HG02610 (cell line): ENCODE results near the gene ACOXL.
A peak's percentile ranks its signal among the peaks of the same experiment; 100 is the strongest.
"Not testable (repeated sequence)": the region's sequence is repeated elsewhere in the genome, so short reads cannot be mapped to it uniquely, and the experiment has no call there.

ENCODE experiments used
- ATAC-seq: cut with Tn5 transposase; IDR thresholded peaks from one replicate; pipeline ENCODE4 v1.9.1; 2021; ENCODE audit warnings: mild to moderate bottlenecking, moderate library complexity; ENCODE audit not compliant: unreplicated experiment

The ACOXL gene

GRCh38 chr2:111050701-111051376 is 318.5 kb downstream of the ACOXL start:
- no peak for ATAC-seq

DNA sequence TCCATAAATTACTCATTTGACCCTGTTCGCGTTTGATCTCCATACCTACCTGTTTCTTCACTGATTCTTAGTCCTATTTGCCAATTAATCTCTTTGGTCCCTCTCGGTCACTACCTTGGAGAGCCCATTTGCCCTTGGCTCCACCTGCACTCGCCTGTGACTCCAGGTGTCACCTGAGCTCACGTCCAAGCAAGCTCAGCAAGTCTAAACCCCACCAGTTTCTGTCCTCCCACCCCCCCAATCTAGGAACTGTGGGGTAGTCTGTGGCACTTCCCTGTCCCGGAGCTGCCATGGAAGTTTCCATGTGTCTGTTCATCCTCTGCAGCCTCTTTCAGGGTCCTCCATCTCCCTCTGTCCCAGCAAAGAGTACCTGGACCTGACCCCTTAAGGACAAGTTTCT is 320.2 kb downstream of the ACOXL start:
- ATAC-seq, result no peak

GRCh38 chr2:111053266-111053665 is 320.9 kb downstream of the ACOXL start:
- no peak for ATAC-seq

DNA sequence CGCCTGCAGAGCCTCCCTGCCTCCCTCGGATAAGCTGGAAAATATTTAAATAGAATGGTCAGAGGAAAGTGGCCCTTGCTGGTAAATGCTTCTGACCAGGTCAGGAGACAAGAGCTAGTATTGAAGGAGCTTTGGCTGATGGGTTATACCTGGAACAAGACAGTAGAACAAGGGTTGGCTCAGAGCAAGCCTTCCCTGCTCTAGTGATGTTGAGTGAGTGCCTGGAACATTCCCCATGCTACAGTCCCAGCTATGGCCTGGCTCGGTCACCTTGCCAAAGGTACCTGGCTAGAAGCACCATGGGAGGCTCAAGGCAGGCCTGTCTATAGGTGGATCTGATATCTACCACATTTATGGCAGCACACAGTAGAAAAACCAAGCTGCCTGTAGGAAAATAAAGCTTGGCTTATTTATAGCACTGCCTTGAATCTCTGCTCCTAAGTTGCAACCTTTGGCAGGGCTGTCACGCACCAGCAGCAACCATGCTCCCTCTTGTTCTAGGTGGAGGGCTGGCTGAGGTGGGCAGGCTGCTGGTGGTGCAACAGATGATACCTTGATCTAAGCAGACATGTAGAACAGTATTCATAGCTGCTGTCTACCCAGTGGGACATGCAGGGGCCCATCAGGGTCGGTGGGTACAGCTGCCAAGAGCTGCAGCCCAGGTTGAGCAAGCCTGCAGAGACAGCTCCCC is 321.6 kb downstream of the ACOXL start:
- no peak for ATAC-seq

GRCh38 chr2:111054791-111055691 is 322.7 kb downstream of the ACOXL start:
- peak; percentile 75 for ATAC-seq

- ATAC-seq, result no peak
Observed at GRCh38 chr2:111055735-111056134, 323.4 kb downstream of the ACOXL start.

DNA sequence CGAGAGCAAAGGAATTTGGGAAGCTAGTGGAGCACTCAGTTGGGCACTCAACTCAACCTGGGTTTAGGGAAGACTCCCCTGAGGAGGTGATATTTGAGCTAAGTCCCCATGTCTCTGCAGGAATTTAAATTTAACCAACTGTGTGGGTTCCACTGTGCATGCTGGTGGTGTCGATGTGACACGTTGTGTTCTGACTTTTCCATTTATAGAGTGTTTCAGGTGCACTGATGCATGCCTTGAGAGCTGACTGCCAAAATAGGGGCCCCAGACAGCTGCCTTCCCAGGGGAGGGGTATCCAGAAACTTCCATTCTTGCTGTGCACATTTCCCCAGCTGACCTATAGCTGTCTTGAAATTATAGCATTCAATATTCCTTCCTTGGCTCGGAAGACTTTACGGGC is 324.7 kb downstream of the ACOXL start:
- no peak for ATAC-seq

GRCh38 chr2:111057721-111058120 is 325.3 kb downstream of the ACOXL start:
- no peak for ATAC-seq

- ATAC-seq, result no peak
Observed at GRCh38 chr2:111058264-111058663, 325.9 kb downstream of the ACOXL start.

DNA sequence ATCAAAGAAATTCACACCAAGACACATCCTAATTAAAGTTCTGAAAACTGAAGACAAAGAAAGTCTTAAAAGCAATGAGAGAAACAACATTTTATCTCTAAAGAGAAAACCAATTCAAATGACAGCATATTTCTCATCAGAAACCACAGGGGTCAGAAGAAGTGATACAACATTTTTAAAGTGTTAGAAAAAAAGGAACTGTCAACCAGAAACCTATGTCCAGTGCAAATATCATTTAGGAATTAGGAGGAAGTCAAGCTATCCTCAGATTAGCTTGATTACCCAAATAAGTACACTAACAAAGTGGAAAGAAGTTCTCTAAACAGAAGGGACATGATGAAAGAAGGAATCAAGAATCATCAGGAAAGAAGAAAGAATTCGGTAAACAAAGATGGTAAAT is 328.8 kb downstream of the ACOXL start:
- ATAC-seq, result no peak

DNA sequence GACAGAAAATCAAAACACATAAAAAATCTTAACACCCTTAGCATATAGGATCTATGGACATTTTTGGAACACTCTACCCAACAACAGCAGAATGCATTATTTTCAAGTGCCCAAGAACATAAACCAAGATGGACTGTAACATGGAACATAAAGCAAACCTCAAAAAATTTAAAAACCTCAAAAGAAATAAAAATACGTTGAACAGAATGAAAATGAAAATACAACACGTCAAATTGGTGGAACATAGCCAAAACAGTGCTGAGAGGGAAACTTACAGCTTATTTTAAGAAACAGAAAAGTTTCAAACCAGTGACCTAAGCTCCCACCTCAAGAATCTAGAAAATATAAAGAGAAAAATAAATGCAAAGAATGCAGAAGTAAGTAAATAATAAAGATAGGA is 330.0 kb downstream of the ACOXL start:
- no peak for ATAC-seq

DNA sequence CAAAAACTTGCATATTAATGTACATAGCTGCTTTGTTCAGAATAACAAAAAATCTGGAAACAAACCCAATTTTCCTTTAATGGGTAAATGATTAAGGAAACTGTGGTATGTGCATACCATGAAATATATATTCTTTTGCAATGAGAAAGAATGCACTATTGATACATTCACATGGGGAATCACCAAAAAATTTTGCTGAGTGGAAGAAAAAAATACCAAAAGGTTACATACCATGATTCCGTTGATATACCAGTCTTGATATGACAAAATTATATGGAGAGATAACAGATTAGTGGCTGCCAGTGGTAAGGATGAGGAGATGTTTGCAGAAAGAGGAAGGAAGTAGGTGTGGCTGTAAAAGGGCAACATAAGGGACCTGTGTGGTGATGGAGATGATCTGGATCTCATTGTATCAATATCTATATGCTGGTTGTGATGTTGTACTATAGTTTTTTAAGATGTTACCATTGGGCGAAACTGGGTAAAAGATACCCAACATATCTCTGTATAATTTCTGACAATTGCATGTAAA is 333.8 kb downstream of the ACOXL start:
- ATAC-seq, result no peak

DNA sequence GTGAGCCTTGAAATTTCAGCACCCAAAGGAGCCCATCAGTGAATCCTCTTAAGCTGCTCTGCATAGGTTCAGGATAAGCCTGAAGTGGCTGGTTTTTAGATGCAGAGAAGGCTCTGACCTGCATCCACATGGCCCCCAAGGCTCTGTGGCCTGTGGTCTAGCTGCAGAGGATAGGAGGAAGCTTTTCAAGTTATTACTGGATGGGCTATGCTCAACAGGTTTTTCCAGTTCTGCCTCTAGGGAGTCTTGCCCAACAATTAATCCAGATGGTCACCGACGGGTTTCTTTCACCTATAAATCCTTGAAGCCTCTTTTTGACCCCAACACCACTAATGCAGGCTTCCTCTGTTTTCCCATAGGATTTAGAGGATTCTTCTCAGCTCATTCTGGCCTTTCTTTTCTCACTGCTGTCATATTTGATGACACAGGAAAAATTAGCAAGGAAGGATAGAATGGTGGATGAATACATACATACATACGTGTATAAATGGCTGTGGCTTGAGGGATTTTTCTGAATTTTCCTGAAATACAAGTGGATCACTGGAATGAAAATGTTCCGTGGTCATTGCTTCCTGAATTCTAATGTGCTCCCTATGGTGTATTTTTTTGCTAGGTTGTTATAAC is 336.2 kb downstream of the ACOXL start:
- ATAC-seq, result no peak

DNA sequence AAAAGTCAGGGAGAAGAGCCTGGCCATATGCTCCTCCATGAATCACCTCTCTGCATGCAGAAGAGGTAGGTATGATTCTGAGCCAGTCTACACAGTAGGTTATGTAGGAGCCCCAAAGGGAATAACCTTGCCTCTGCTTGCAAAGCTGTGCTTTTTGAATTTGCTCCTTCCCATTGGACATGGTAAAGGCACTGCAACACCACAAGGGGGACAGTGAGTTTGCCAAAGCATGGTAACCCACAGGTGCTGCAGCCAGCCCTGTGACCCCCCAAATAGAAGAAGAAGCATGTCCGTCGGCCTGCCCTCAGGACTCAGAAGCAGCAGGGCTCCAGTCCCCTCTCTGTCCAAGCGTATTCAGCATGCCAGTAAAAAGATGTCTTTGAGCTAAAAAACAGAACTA is 337.3 kb downstream of the ACOXL start:
- no peak for ATAC-seq

- ATAC-seq, result peak; percentile 79
Observed at GRCh38 chr2:111071600-111072171, 339.3 kb downstream of the ACOXL start.

DNA sequence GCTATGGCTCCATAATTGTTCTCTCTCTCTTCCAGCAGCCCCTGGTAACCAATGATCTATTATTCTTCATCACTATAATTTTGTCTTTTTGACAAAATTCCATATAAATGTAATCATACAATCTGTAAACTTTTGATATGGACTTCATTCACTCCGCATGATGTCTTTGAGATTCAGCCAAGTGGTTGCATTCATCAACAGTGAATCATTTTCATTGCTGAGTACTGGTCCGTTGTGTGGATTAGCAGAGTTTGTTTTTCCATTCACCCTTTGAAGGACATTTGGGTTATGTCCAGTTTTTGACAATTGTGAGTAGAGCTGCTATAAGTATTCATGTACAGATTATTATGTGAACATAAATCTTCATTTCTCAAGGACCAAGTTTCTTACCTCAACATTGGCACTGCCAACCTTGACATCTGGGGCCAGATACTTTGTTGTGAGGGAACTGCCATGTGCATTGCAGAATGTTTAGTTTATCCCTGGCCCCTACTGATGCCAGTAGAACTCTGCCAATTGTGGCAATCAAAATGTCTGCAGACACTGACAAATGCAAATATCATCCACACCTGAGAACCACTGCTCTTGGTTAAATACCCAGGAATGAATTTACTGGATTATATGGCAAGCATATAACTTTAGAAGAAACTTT is 340.0 kb downstream of the ACOXL start:
- no peak for ATAC-seq

GRCh38 chr2:111082659-111083058 is 350.3 kb downstream of the ACOXL start:
- not testable (repeated sequence) for ATAC-seq

- peak; percentile 74 for ATAC-seq
Observed at GRCh38 chr2:111091811-111092211, 359.4 kb downstream of the ACOXL start.

DNA sequence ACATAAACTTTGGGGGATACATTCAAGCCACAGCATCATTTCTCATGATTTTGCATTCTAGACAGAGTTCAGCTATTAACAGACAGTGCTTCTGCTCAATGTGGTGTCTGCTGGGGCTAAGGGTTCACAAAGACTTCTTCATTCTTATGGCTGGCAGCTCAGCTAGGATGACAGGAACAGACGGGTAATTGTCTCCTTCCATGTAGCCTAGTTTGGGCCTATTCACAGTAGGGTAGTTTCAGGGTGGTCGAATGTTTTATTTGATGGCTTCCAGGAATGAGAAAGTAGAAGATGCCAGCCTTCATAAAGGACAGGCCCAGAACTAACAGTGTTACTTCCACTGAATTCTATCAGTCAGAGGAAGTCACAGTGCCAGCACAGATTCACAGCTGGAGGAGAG is 362.3 kb downstream of the ACOXL start:
- no peak for ATAC-seq

- ATAC-seq, result no peak
Observed at GRCh38 chr2:111095434-111095833, 363.1 kb downstream of the ACOXL start.
